Natural killer cell (primary cell): ENCODE data around the gene SKI. TPM values are rescaled to one million over a fixed set of nuclear protein-coding genes. Genes with fewer than 3 reads are reported as not detected.

ENCODE experiments used
- ATAC-seq, 3 donors: fragments of 150-1000 bp in 2 of 3; fragments of 200-7000 bp in 1 of 3; cut with Tn5 transposase; 1 replicate in 1 of 3; 2 replicates in 2 of 3; pipeline ENCODE4 v1.10.0; 2021; ENCODE audit warnings: mild to moderate bottlenecking in 2 of 3, moderate library complexity in 2 of 3
- DNase-seq, 2 donors: peaks; one replicate each; pipeline versions ENCODE4 v3.0.0 to v3.0.0-alpha.2; 2013 to 2021; ENCODE audit warnings: mixed read lengths in 1 of 2
- H3K27ac ChIP-seq: one replicate; pipeline ENCODE4 v1.5.1; 2013; ENCODE audit warnings: mild to moderate bottlenecking, low read length
- H3K27me3 ChIP-seq: one replicate; pipeline ENCODE4 v1.6.1; 2013; ENCODE audit warnings: low read length; ENCODE audit not compliant: control insufficient read depth, insufficient read depth
- H3K36me3 ChIP-seq: one replicate; pipeline ENCODE4 v1.6.1; 2013; ENCODE audit warnings: low read length; ENCODE audit not compliant: control insufficient read depth, insufficient read depth
- H3K4me1 ChIP-seq: one replicate; pipeline ENCODE4 v1.6.1; 2013; ENCODE audit warnings: low read length; ENCODE audit not compliant: control insufficient read depth, insufficient read depth
- H3K4me3 ChIP-seq: one replicate; pipeline ENCODE4 v1.5.1; 2013; ENCODE audit warnings: low read length
- H3K9me3 ChIP-seq: one replicate; pipeline ENCODE4 v1.6.1; 2013; ENCODE audit warnings: low read length; ENCODE audit not compliant: control insufficient read depth, insufficient read depth
- H3K27ac Mint-ChIP-seq, 2 donors: one replicate each; pipeline ENCODE4 v1.8.0; 2022; ENCODE audit warnings: mild to moderate bottlenecking in 2 of 2, mixed read lengths in 2 of 2, moderate library complexity in 1 of 2
- H3K27me3 Mint-ChIP-seq, 2 donors: one replicate each; pipeline ENCODE4 v1.8.0; 2022; ENCODE audit warnings: low read depth in 2 of 2, mixed read lengths in 2 of 2
- H3K36me3 Mint-ChIP-seq: one replicate; pipeline ENCODE4 v1.8.0; 2022; ENCODE audit warnings: mixed read lengths
- H3K4me1 Mint-ChIP-seq, 2 donors: one replicate each; pipeline ENCODE4 v1.8.0; 2022; ENCODE audit warnings: mixed read lengths in 2 of 2
- H3K4me3 Mint-ChIP-seq: one replicate; pipeline ENCODE4 v1.8.0; 2022; ENCODE audit warnings: mild to moderate bottlenecking, moderate library complexity, mixed read lengths
- H3K9me3 Mint-ChIP-seq, 2 donors: one replicate each; pipeline ENCODE4 v1.8.0; 2022; ENCODE audit warnings: mixed read lengths in 2 of 2
- WGBS: methylation state at CpG from one replicate; pipeline ENCODE4 v1.1.7; 2013; ENCODE audit warnings: missing lambda C conversion rate; ENCODE audit not compliant: insufficient coverage; 5-methylcytosine and 5-hydroxymethylcytosine counted together
- intact Hi-C: fragments of 100-400 bp; cut with micrococcal nuclease; formaldehyde crosslinking; loops from one replicate; pipeline ENCODE4 v1.14.2; 2022
- total RNA-seq, 4 donors: library from RNA; stranded (reverse); fragments of 120-200 nt in 1 of 4; gene quantifications; one replicate each; pipeline versions ENCODE4 v1.2.3 to v1.2.4, GENCODE V29; 2013 to 2022
- TF ChIP-seq, protein P1 (sequence below): fragments of 200-600 bp; IDR thresholded peaks from one replicate; pipeline ENCODE4 v1.8.0; 2022; ENCODE audit warnings: antibody characterized with exemption

SKI gene
- total RNA-seq, 3 donors from 2014 or later (not counting 1 experiment from before 2014, with no cell fraction given) = 96.9 to 145 (median 140) TPM

DNA sequence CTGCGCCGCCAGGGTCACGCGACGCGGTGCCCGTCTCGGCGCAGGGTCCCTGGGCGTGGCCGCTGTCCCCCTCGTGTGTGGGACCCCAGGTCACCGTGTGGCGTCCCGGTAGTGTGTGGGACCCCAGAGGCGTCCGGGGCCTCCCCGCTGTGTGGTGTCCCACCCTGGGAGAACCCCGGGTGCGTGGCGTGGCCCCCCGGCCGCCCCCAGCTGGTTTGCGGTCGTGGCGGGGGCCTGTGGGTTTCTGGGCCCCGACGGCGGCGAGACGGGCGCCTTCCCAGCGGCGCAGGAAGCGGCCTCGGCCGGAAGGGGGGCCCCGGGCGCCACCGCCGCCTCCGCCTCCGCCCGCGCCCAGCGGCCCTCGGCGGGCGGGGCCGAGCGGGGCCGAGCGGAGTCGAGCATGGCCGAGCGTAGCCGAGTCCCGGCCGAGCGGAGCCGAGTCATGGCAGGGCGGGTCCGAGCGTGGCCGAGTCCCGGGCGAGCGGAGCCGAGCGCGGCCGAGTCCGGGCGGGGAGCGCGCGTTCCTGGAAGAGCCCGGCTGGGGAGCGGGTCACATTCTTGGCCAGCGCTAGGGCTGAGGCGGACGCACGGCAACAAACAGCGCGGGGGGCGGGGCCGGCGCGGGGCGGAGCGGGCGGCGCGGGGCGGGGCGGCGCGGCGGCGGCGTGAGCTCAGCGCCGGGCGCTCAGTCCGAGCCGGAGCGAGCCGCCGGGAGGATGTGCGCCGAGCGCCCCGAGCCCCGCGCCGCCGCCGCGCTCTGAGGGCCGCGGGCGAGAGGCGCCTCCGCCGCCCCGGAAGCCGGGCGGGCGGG lies 568 bp upstream of the SKI start:
- peak; percentile 75 to 90 (median 83) for ATAC-seq
- peaks cover 46% of the 10 kb centered on the region for H3K4me1 ChIP-seq
- H3K36me3 ChIP-seq = no peaks in the 10 kb centered on the region
- peak overlapping the region; percentile 85 for H3K27ac ChIP-seq
- Mint-ChIP-seq H3K27me3 (peaks cover 0 to 2% of the 10 kb centered on the region in 2 donors), H3K4me3 (peak overlapping the region; percentile 77), H3K9me3 (no peaks in the 10 kb centered on the region), H3K27ac (peak overlapping the region in 1 of 2 donors; percentile 75), H3K4me1 (peaks cover 22 to 45% of the 10 kb centered on the region in 2 donors), H3K36me3 (no peaks in the 10 kb centered on the region)
- intact Hi-C loops = no loop called here
- peak; percentile 92 to 96 for DNase-seq
- H3K9me3 ChIP-seq = no peaks in the 10 kb centered on the region
- TF ChIP-seq, protein P1, sequence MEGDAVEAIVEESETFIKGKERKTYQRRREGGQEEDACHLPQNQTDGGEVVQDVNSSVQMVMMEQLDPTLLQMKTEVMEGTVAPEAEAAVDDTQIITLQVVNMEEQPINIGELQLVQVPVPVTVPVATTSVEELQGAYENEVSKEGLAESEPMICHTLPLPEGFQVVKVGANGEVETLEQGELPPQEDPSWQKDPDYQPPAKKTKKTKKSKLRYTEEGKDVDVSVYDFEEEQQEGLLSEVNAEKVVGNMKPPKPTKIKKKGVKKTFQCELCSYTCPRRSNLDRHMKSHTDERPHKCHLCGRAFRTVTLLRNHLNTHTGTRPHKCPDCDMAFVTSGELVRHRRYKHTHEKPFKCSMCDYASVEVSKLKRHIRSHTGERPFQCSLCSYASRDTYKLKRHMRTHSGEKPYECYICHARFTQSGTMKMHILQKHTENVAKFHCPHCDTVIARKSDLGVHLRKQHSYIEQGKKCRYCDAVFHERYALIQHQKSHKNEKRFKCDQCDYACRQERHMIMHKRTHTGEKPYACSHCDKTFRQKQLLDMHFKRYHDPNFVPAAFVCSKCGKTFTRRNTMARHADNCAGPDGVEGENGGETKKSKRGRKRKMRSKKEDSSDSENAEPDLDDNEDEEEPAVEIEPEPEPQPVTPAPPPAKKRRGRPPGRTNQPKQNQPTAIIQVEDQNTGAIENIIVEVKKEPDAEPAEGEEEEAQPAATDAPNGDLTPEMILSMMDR = no peak
- WGBS = under 1% methylated on average over 129 of the region's 129 CpGs
- peak overlapping the region; percentile 30 for H3K4me3 ChIP-seq
- no peaks in the 10 kb centered on the region for H3K27me3 ChIP-seq

DNA sequence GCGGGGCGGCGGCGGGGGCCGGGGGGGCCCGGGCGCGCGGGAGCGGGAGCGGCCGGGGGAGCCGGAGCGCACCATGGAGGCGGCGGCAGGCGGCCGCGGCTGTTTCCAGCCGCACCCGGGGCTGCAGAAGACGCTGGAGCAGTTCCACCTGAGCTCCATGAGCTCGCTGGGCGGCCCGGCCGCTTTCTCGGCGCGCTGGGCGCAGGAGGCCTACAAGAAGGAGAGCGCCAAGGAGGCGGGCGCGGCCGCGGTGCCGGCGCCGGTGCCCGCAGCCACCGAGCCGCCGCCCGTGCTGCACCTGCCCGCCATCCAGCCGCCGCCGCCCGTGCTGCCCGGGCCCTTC lies 546 bp downstream of the SKI start:
- no peaks in the 10 kb centered on the region for H3K36me3 Mint-ChIP-seq
- no peaks in the 10 kb centered on the region for H3K9me3 ChIP-seq
- peak in 1 of 2 donors; percentile 63 for DNase-seq
- TF ChIP-seq, protein P1 = no peak
- H3K9me3 Mint-ChIP-seq = no peaks in the 10 kb centered on the region
- intact Hi-C loops = loop anchor here (1.0 kb wide), 1 partner anchor 27 kb away; no protein-coding TSS in a partner anchor
- H3K4me1 ChIP-seq = peaks cover 58% of the 10 kb centered on the region
- H3K4me3 Mint-ChIP-seq = peak overlapping the region; percentile 93
- H3K4me3 ChIP-seq = peak overlapping the region; percentile 58
- H3K36me3 ChIP-seq = no peaks in the 10 kb centered on the region
- ATAC-seq = no peak
- no peaks in the 10 kb centered on the region for H3K27me3 ChIP-seq
- H3K4me1 Mint-ChIP-seq = peaks cover 33 to 56% of the 10 kb centered on the region in 2 donors
- peaks cover 0 to 2% of the 10 kb centered on the region in 2 donors for H3K27me3 Mint-ChIP-seq
- under 1% methylated on average over 50 of the region's 50 CpGs for WGBS
- H3K27ac Mint-ChIP-seq = peak overlapping the region; percentile 85 to 97
- H3K27ac ChIP-seq = peak overlapping the region; percentile 73

DNA sequence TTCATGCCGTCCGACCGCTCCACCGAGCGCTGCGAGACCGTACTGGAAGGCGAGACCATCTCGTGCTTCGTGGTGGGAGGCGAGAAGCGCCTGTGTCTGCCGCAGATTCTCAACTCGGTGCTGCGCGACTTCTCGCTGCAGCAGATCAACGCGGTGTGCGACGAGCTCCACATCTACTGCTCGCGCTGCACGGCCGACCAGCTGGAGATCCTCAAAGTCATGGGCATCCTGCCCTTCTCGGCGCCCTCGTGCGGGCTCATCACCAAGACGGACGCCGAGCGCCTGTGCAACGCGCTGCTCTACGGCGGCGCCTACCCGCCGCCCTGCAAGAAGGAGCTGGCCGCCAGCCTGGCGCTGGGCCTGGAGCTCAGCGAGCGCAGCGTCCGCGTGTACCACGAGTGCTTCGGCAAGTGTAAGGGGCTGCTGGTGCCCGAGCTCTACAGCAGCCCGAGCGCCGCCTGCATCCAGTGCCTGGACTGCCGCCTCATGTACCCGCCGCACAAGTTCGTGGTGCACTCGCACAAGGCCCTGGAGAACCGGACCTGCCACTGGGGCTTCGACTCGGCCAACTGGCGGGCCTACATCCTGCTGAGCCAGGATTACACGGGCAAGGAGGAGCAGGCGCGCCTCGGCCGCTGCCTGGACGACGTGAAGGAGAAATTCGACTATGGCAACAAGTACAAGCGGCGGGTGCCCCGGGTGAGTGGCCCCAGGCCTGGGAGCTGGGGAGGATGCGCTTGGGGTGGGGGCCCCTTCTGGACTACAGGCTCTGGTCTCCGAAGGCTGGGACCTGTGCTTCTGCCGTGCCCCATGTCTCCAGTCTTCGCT lies 1.1 kb downstream of the SKI start:
- DNase-seq = peak; percentile 61 to 76
- H3K36me3 Mint-ChIP-seq = no peaks in the 10 kb centered on the region
- H3K9me3 ChIP-seq = no peaks in the 10 kb centered on the region

More for the DNA sequence above, 1.1 kb downstream of the SKI start:
- intact Hi-C loops = loop anchor here (1.0 kb wide), 1 partner anchor 26 kb away; no protein-coding TSS in a partner anchor
- TF ChIP-seq, protein P1 = no peak
- Histone ChIP-seq H3K27ac (peak overlapping the region; percentile 73), H3K4me1 (peaks cover 63% of the 10 kb centered on the region), H3K36me3 (no peaks in the 10 kb centered on the region), H3K27me3 (no peaks in the 10 kb centered on the region), H3K4me3 (peak overlapping the region; percentile 58)
- peaks cover 0 to 2% of the 10 kb centered on the region in 2 donors for H3K27me3 Mint-ChIP-seq
- WGBS = 12% methylated on average over 77 of the region's 77 CpGs
- no peaks in the 10 kb centered on the region for H3K9me3 Mint-ChIP-seq
- peak overlapping the region; percentile 85 to 97 for H3K27ac Mint-ChIP-seq
- H3K4me3 Mint-ChIP-seq = peak overlapping the region; percentile 93
- H3K4me1 Mint-ChIP-seq = peaks cover 38 to 60% of the 10 kb centered on the region in 2 donors
- peak; percentile 7 to 9 (median 8) for ATAC-seq
